AG09319 (cell line): ENCODE results near the gene MTAP.

Source experiments
- DNase-seq: peaks from one replicate; pipeline ENCODE4 v3.0.0-alpha.2; 2010; ENCODE audit warnings: low read depth; ENCODE audit errors: extremely low read depth
- CTCF ChIP-seq: IDR thresholded peaks from 2 replicates; pipeline ENCODE4 v1.5.1; 2011; ENCODE audit warnings: low read depth, mild to moderate bottlenecking, inconsistent platforms, low read length, moderate library complexity

MTAP gene

GRCh38 chr9:21766096-21766495 is 36.3 kb upstream of the MTAP start:
- TF ChIP-seq CTCF = no peak
- no peak for DNase-seq

GRCh38 chr9:21770871-21771560 is 31.4 kb upstream of the MTAP start:
- TF ChIP-seq CTCF = no peak
- DNase-seq = no peak

- peak; percentile 49 for DNase-seq
- no peak for TF ChIP-seq CTCF
Measured at GRCh38 chr9:21777701-21778100, 24.7 kb upstream of the MTAP start.

- TF ChIP-seq CTCF = no peak
- peak; percentile 41 for DNase-seq
Measured at GRCh38 chr9:21778304-21778703, 24.1 kb upstream of the MTAP start.

GRCh38 chr9:21779397-21779796 is 23.0 kb upstream of the MTAP start:
- TF ChIP-seq CTCF = no peak
- DNase-seq = no peak

GRCh38 chr9:21781656-21782055 is 20.8 kb upstream of the MTAP start:
- no peak for TF ChIP-seq CTCF
- DNase-seq = no peak

- no peak for DNase-seq
- TF ChIP-seq CTCF = no peak
Measured at GRCh38 chr9:21782205-21782604, 20.2 kb upstream of the MTAP start.
